ENCODE data around the gene MTMR10. TPM values are rescaled to one million over a fixed set of nuclear protein-coding genes. Genes with fewer than 3 reads are reported as not detected.

The MTMR10 gene
- polyA plus RNA-seq, 4 donors, result 46.1 to 70.7 (median 57.8) TPM

- DNase-seq (ENCODE audit: low read depth in 4 of 4, low spot score in 3 of 4), result no peak
Observed at GRCh38 chr15:31014608-31014925, 23.1 kb upstream of the MTMR10 start.

GRCh38 chr15:31013863-31014607 lies 22.6 kb upstream of the MTMR10 start:
- DNase-seq (ENCODE audit: low read depth in 4 of 4, low spot score in 3 of 4), result no peak

GRCh38 chr15:31012455-31012854 lies 21.0 kb upstream of the MTMR10 start:
- no peak for DNase-seq (ENCODE audit: low read depth in 4 of 4, low spot score in 3 of 4)

GRCh38 chr15:31010036-31010435 lies 18.6 kb upstream of the MTMR10 start:
- no peak for DNase-seq (ENCODE audit: low read depth in 4 of 4, low spot score in 3 of 4)

GRCh38 chr15:31005660-31006059 lies 14.2 kb upstream of the MTMR10 start:
- DNase-seq (ENCODE audit: low read depth in 4 of 4, low spot score in 3 of 4), result no peak

- DNase-seq (ENCODE audit: low read depth in 4 of 4, low spot score in 3 of 4), result no peak
Observed at GRCh38 chr15:31004220-31004733, 12.8 kb upstream of the MTMR10 start.

GRCh38 chr15:31001702-31002101 lies 10.3 kb upstream of the MTMR10 start:
- DNase-seq (ENCODE audit: low read depth in 4 of 4, low spot score in 3 of 4), result no peak

- DNase-seq (ENCODE audit: low read depth in 4 of 4, low spot score in 3 of 4), result no peak
Observed at GRCh38 chr15:30999729-31000128, 8.3 kb upstream of the MTMR10 start.

- no peak for DNase-seq (ENCODE audit: low read depth in 4 of 4, low spot score in 3 of 4)
Observed at GRCh38 chr15:30997270-30997669, 5.8 kb upstream of the MTMR10 start.

GRCh38 chr15:30992249-30992864 lies 929 bp upstream of the MTMR10 start:
- no peak for DNase-seq (ENCODE audit: low read depth in 4 of 4, low spot score in 3 of 4)

GRCh38 chr15:30990446-30991254 lies 778 bp downstream of the MTMR10 start:
- DNase-seq (ENCODE audit: low read depth in 4 of 4, low spot score in 3 of 4), result no peak

- DNase-seq (ENCODE audit: low read depth in 4 of 4, low spot score in 3 of 4), result no peak
Observed at GRCh38 chr15:30990036-30990435, 1.4 kb downstream of the MTMR10 start.

GRCh38 chr15:30985081-30985531 lies 6.3 kb downstream of the MTMR10 start:
- no peak for DNase-seq (ENCODE audit: low read depth in 4 of 4, low spot score in 3 of 4)

- no peak for DNase-seq (ENCODE audit: low read depth in 4 of 4, low spot score in 3 of 4)
Observed at GRCh38 chr15:30984542-30984941, 6.9 kb downstream of the MTMR10 start.

GRCh38 chr15:30984118-30984517 lies 7.3 kb downstream of the MTMR10 start:
- no peak for DNase-seq (ENCODE audit: low read depth in 4 of 4, low spot score in 3 of 4)

- no peak for DNase-seq (ENCODE audit: low read depth in 4 of 4, low spot score in 3 of 4)
Observed at GRCh38 chr15:30979457-30979856, 12.0 kb downstream of the MTMR10 start.

GRCh38 chr15:30978328-30978727 lies 13.1 kb downstream of the MTMR10 start:
- no peak for DNase-seq (ENCODE audit: low read depth in 4 of 4, low spot score in 3 of 4)

GRCh38 chr15:30974112-30974511 lies 17.3 kb downstream of the MTMR10 start:
- no peak for DNase-seq (ENCODE audit: low read depth in 4 of 4, low spot score in 3 of 4)

GRCh38 chr15:30973379-30973778 lies 18.0 kb downstream of the MTMR10 start:
- DNase-seq (ENCODE audit: low read depth in 4 of 4, low spot score in 3 of 4), result no peak

- no peak for DNase-seq (ENCODE audit: low read depth in 4 of 4, low spot score in 3 of 4)
Observed at GRCh38 chr15:30969724-30970123, 21.7 kb downstream of the MTMR10 start.

- DNase-seq (ENCODE audit: low read depth in 4 of 4, low spot score in 3 of 4), result no peak
Observed at GRCh38 chr15:30963681-30964080, 27.7 kb downstream of the MTMR10 start.
